ENCODE data around the gene C17orf50. TPM values are rescaled to one million over a fixed set of nuclear protein-coding genes. Genes with fewer than 3 reads are reported as not detected.

The C17orf50 gene
- total RNA-seq, 6 experiments from 2014 or later, result not detected

- DNase-seq (peak in 1 of 3 donors; percentile 23), ATAC-seq (no peak)
- TF ChIP-seq POLR2A (IDR thresholded peaks at IDR 0.05) (no peak), CTCF (IDR thresholded peaks at IDR 0.05) (no peak)
- Histone ChIP-seq H3K4me1 (peaks cover 0 to 4% (median 0%) of the 10 kb centered on the region in 4 donors), H3K4me3 (no peak overlapping the region), H3K9me3 (no peaks in the 10 kb centered on the region), H3K36me3 (no peaks in the 10 kb centered on the region), H3K27me3 (no peaks in the 10 kb centered on the region), H3K27ac (no peak overlapping the region)
- intact Hi-C loops (cut with DNase I), result no loop called here
- 100% methylated on average over 4 of the region's 7 CpGs for WGBS (ENCODE audit: insufficient coverage, low coverage, low lambda C conversion rate, missing lambda C conversion rate)
These were observed 26.3 kb upstream of the C17orf50 start for GRCh38 chr17:35734396-35734795.

- Histone ChIP-seq H3K36me3 (no peaks in the 10 kb centered on the region), H3K4me3 (no peak overlapping the region), H3K27ac (no peak overlapping the region), H3K9me3 (no peaks in the 10 kb centered on the region), H3K27me3 (no peaks in the 10 kb centered on the region), H3K4me1 (peaks cover 0 to 4% (median 0%) of the 10 kb centered on the region in 4 donors)
- intact Hi-C loops (cut with DNase I), result no loop called here
- ATAC-seq, result no peak
- DNase-seq, result peak in 1 of 3 donors; percentile 49
- TF ChIP-seq POLR2A (IDR thresholded peaks at IDR 0.05) (no peak), CTCF (IDR thresholded peaks at IDR 0.05) (no peak)
- WGBS (ENCODE audit: insufficient coverage, low coverage, low lambda C conversion rate, missing lambda C conversion rate), result 59% methylated on average over 4 of the region's 29 CpGs
These were observed 25.5 kb upstream of the C17orf50 start for GRCh38 chr17:35735036-35735805.

GRCh38 chr17:35736236-35736635, 24.5 kb upstream of the C17orf50 start:
- no peak for ATAC-seq
- intact Hi-C loops (cut with DNase I), result no loop called here
- WGBS (ENCODE audit: insufficient coverage, low coverage, low lambda C conversion rate, missing lambda C conversion rate), result no CpG with 5 or more reads among the region's 5 CpGs
- no peaks in the 10 kb centered on the region for H3K27me3 ChIP-seq
- H3K27ac ChIP-seq, result no peak overlapping the region
- peaks cover 0 to 1% (median 0%) of the 10 kb centered on the region in 4 donors for H3K4me1 ChIP-seq
- H3K36me3 ChIP-seq, result no peaks in the 10 kb centered on the region
- no peaks in the 10 kb centered on the region for H3K9me3 ChIP-seq
- no peak overlapping the region for H3K4me3 ChIP-seq
- no peak for TF ChIP-seq CTCF (IDR thresholded peaks at IDR 0.05)
- no peak for TF ChIP-seq POLR2A (IDR thresholded peaks at IDR 0.05)
- peak in 1 of 3 donors; percentile 31 for DNase-seq

- Histone ChIP-seq H3K4me3 (no peak overlapping the region), H3K27me3 (no peaks in the 10 kb centered on the region), H3K9me3 (no peaks in the 10 kb centered on the region), H3K36me3 (no peaks in the 10 kb centered on the region), H3K27ac (no peak overlapping the region), H3K4me1 (no peaks in the 10 kb centered on the region)
- intact Hi-C loops (cut with DNase I), result no loop called here
- no peak for TF ChIP-seq CTCF (IDR thresholded peaks at IDR 0.05)
- no peak for TF ChIP-seq POLR2A (IDR thresholded peaks at IDR 0.05)
- ATAC-seq, result no peak
- DNase-seq, result peak in 1 of 3 donors; percentile 22
- no CpG with 5 or more reads among the region's 5 CpGs for WGBS (ENCODE audit: insufficient coverage, low coverage, low lambda C conversion rate, missing lambda C conversion rate)
These were observed 22.1 kb upstream of the C17orf50 start for GRCh38 chr17:35738519-35739133.
